IPS-NIHi11 (cell line): ENCODE data around the gene CENPP.

ENCODE experiments used
- DNase-seq: peaks from one replicate; pipeline ENCODE4 v3.0.0; 2012; ENCODE audit warnings: mixed read lengths, low spot score

CENPP gene

GRCh38 chr9:92313624-92314012 lies 12.1 kb upstream of the CENPP start:
- DNase-seq = no peak

GRCh38 chr9:92315456-92315855 lies 10.3 kb upstream of the CENPP start:
- DNase-seq = no peak

GRCh38 chr9:92324431-92324830 lies 1.3 kb upstream of the CENPP start:
- DNase-seq = no peak

GRCh38 chr9:92324889-92325268 lies 874 bp upstream of the CENPP start:
- no peak for DNase-seq

GRCh38 chr9:92325991-92326500 lies 293 bp downstream of the CENPP start:
- DNase-seq = no peak

GRCh38 chr9:92327283-92327850 lies 1.6 kb downstream of the CENPP start:
- DNase-seq = no peak

- DNase-seq = no peak
Measured at GRCh38 chr9:92328225-92328624, 2.5 kb downstream of the CENPP start.

- DNase-seq = no peak
Measured at GRCh38 chr9:92332577-92333281, 7.0 kb downstream of the CENPP start.

- DNase-seq = no peak
Measured at GRCh38 chr9:92333282-92333634, 7.5 kb downstream of the CENPP start.

GRCh38 chr9:92341578-92341977 lies 15.8 kb downstream of the CENPP start:
- DNase-seq = no peak

GRCh38 chr9:92342825-92343488 lies 17.2 kb downstream of the CENPP start:
- no peak for DNase-seq

GRCh38 chr9:92345582-92345981 lies 19.8 kb downstream of the CENPP start:
- no peak for DNase-seq

- DNase-seq = no peak
Measured at GRCh38 chr9:92349771-92350739, 24.3 kb downstream of the CENPP start.

GRCh38 chr9:92350740-92351133 lies 25.0 kb downstream of the CENPP start:
- DNase-seq = no peak

- DNase-seq = no peak
Measured at GRCh38 chr9:92353051-92353450, 27.3 kb downstream of the CENPP start.

- DNase-seq = no peak
Measured at GRCh38 chr9:92359394-92359995, 33.7 kb downstream of the CENPP start.

- DNase-seq = no peak
Measured at GRCh38 chr9:92360083-92360482, 34.3 kb downstream of the CENPP start.

- DNase-seq = no peak
Measured at GRCh38 chr9:92369075-92369474, 43.3 kb downstream of the CENPP start.

- no peak for DNase-seq
Measured at GRCh38 chr9:92373167-92373566, 47.4 kb downstream of the CENPP start.

GRCh38 chr9:92377876-92378275 lies 52.1 kb downstream of the CENPP start:
- DNase-seq = no peak

- DNase-seq = no peak
Measured at GRCh38 chr9:92378865-92379560, 53.3 kb downstream of the CENPP start.
